HG03565 (cell line): Measurements from ENCODE around the gene CDKL1.
"Not testable (repeated sequence)": the region's sequence is repeated elsewhere in the genome, so short reads cannot be mapped to it uniquely, and the experiment has no call there.

Experiments used
- ATAC-seq: cut with Tn5 transposase; IDR thresholded peaks from one replicate; pipeline ENCODE4 v1.9.1; 2021; ENCODE audit warnings: mild to moderate bottlenecking, moderate library complexity; ENCODE audit not compliant: unreplicated experiment

CDKL1 gene

GRCh38 chr14:50359631-50360030 lies 37.0 kb downstream of the CDKL1 start:
- ATAC-seq = no peak

DNA sequence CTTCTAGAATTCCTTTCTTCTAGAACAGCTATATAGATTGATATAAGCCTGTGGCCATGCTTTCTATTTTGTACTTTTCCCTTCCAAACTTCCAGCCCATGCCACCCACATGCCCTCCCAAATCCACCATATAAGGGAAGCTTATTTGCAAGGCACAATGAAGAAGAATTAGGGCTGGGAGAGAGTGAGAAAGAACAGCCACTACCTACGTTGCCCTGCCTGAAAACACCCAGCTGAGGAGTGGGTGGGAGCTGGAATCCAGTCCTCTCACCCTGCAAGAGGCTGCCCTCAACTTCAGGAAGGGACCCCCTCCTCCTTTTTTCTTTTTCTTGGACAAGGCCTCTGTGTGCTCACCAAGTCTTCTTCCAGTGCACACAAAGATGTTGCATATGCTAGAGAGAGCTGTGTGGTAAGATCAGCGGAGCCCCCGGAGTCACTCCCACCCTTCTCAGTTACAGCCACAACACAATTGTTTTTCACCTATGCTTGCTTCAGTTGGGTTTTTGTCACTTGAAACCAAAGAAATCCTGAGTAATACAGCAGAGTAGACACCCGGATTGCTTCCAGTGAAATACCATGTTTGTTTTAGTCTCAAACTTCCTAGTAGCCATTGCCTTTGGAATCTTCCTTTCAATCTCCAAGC lies 38.8 kb downstream of the CDKL1 start:
- no peak for ATAC-seq

DNA sequence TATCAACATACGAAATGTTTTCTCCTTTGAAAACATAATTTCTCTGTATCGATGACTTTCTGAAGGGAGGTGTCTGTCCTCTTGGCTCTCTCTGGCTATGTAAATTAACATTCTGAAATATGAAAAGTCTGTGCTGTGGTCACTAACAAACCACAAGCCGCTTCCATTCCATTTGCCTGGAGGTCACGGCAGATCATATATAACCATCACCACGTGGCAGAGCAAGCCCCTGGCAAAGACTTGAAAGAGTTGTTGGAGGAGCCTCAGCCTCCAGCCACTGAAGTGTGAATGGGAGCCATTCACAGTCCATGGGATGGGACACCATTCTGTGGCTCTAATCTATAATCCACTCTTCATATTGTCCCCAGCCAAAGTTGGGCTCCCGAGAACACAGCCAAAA lies 39.6 kb downstream of the CDKL1 start:
- no peak for ATAC-seq

- not testable (repeated sequence) for ATAC-seq
Measured at GRCh38 chr14:50356283-50356682, 40.4 kb downstream of the CDKL1 start.

DNA sequence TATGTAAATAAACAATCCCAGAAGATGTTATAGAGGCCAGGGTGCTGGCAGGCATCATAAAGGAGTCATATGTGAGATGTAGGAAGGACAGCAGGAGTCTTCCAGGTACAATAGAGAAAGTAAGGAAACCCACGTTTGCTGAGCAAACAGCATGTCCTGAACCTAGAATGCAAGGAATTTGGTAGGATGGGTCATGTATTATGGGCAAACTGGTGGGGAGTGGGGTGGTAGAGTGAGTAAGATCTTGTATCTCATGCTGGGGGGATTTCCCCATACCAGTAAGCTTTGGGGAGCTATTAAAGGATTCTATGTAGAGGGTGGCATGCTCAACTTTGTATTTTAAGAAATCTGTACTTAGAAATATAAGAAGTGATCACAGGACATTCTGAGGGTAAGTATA lies 41.0 kb downstream of the CDKL1 start:
- ATAC-seq = no peak

DNA sequence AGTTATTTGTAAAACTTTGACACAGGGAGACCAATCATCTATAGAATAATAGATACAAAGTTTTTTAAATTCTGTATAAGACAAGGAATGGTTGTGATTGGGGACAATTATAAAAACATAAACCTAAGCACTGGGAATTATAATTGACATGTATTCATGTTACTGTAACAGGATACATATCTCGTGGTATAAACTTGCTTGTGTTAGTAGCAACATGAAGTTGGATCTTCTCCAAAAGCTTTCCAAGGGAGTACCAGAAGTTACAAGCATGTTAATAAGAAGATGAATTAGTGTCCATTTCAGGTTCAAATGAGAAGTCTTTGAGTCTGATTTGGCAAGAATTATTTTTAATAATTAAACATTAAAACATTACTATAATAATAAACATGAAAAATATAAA lies 42.2 kb downstream of the CDKL1 start:
- no peak for ATAC-seq

- ATAC-seq = no peak
Measured at GRCh38 chr14:50353126-50353525, 43.6 kb downstream of the CDKL1 start.

DNA sequence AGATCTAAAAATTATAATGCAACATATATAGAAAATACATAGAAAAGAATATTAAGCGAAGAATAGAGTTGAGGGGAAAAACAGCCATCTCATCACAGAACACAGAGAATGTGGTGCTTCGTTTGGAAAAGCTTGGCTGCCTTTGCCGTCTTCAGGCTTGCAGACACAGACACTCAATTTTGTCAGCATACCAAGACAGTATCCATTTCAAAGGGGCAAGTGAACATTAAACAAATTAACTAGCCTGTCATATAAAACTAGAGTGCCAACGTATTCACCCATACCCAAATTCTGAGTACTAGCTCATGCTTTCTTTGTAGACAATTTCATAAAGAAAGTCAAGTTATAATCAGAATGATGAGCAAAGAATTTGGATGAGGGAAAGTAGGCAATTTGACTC lies 44.1 kb downstream of the CDKL1 start:
- no peak for ATAC-seq

- ATAC-seq = no peak
Measured at GRCh38 chr14:50350975-50351374, 45.7 kb downstream of the CDKL1 start.

- no peak for ATAC-seq
Measured at GRCh38 chr14:50348933-50349332, 47.7 kb downstream of the CDKL1 start.

DNA sequence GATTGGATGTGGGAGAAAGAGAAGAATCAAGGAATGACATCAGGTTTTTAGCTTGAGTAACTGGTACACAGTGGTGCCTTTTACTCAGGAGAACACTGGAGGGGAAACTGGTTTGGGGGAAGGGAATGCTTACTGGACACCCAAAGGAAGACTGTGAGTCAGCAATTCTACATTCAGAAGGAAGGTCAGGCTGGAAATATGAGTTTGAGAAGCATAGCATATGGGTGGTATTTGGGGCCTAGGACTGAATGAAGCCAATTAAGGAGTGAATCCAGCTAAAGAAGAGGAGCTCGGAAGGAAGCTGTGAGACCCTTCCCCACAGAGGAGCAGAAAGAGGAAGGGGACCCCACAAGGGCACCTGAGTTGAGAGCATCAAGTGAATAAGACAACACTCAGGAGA lies 49.2 kb downstream of the CDKL1 start:
- ATAC-seq = no peak

DNA sequence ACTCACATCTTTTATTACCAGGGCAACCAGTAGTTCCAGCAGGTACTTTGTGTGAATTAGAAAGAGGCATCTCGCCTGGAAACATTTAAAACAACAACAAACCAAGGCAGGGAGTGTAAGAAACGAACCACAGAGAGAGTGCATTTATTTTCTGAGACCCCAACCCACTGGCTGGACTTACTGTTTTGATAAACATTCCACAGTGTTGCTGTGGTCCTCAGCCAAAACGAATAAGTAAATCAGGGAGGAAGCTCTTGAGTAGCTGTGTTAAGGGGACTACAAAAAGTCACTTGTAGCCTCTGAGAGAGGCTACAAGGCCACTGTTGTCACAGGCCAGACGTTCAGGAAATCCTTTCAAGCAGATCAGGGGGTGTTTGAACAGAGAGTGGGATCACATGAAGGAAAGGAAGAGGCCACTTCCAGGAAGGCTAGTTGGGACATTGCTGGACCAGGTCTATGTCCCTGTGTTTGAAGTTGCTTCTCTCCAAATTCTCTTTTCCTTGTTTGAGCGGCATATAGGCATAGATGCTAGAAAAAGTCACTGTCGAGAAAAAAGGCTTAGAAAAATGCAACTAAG lies 50.7 kb downstream of the CDKL1 start:
- ATAC-seq = no peak

DNA sequence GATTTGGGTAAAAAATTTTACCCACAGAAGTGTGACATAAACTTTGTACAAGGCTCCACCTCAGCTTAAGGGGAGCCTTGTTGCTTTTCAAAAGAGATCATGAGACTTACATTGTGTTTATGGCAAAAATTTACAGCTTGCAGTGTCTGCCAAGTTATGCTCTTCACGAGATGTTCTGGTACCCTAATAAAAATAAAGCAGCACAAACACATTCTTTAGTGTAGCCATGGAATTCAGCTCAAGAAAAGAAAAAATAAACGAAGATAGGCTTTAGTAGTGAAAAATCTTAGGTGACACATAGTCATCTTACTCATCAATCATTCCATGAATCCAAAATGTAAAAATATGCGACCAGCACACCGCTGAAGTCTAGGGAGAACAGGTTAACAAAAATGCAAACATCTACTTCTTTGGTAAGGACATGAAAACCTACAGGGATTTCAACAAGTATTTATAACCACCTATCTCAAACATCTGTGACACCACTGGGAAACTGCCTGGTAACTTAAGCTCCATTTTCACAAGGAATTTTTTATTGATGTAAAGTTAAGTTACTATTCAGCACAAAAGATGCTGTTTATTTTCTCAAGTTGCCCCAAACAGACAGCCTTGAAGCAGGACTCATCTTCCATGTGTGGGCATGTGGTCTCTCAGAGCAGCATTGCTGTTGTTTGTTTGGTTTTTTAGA lies 51.7 kb downstream of the CDKL1 start:
- ATAC-seq = no peak

GRCh38 chr14:50344116-50344775 lies 52.4 kb downstream of the CDKL1 start:
- peak; percentile 80 for ATAC-seq

- ATAC-seq = no peak
Measured at GRCh38 chr14:50343434-50343833, 53.2 kb downstream of the CDKL1 start.

- ATAC-seq = peak; percentile 42
Measured at GRCh38 chr14:50342221-50343078, 54.2 kb downstream of the CDKL1 start.

- ATAC-seq = no peak
Measured at GRCh38 chr14:50340963-50341362, 55.7 kb downstream of the CDKL1 start.

DNA sequence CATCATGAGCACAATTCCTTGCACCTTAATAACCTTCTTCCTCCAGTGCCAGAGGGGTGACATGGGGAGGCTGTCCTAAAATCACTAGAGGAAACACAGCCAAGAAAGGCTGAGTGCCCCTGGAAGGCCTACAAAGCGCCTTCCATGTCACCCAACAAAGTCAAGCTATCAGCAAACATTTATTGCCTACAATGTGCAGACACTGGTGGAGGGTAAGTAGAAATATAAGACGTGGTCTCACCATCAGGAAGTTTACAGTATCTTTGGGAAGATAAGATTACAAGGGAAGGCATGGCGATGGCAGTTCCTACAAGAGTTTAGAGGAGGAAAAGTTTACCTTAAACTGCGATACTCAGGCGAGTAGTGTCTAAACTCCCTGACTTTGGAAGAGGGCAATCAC lies 56.6 kb downstream of the CDKL1 start:
- ATAC-seq = no peak

DNA sequence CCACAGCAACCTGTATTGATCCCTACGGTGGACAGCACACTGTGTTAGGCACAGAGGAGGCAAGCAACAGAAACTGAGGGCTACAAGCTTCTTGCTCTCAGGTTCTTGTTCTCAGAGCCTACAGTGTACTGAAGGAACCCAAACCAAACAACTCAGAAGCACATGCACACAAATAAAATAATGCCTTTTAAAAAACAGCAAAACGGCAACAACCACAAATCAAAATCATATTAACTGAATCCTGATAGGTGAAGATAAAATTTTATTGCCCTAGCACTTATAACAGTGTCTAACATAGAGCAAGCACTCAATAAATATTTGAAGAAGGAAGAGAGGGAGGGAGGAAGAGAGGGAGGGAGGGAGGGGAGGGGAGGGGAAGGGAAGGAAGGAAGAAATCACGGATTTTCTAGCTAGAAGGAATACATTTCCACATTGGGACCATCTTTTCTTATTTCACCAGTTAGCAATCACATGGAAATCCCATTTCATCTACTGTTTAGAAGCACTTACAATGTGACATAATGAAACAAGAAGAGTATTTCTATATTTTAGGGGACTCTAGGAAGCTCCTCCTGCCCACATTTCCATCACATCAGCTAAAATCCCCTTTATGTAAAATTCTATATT lies 57.4 kb downstream of the CDKL1 start:
- ATAC-seq = no peak

GRCh38 chr14:50338587-50338986 lies 58.1 kb downstream of the CDKL1 start:
- ATAC-seq = no peak
